ENCODE results near the gene SKI. TPM values are rescaled to one million over a fixed set of nuclear protein-coding genes. Genes with fewer than 3 reads are reported as not detected.
A peak's percentile ranks its signal among the peaks of the same experiment; 100 is the strongest.

Gene SKI
- total RNA-seq, 1 experiment from 2014 or later, result 89.5 TPM

- no peak overlapping the region for H2BK5ac ChIP-seq (ENCODE audit: insufficient read length, low read length)
- no peak overlapping the region for H4K5ac ChIP-seq (ENCODE audit: insufficient read length, low read depth, low read length)
- H3T11ph ChIP-seq (ENCODE audit: low read length), result no peak overlapping the region
- no peaks in the 10 kb centered on the region for H3K23me2 ChIP-seq (ENCODE audit: insufficient read length, low read depth, low read length, poor library complexity, severe bottlenecking)
- Mint-ChIP-seq H3K4me1 (peaks cover 28 to 46% of the 10 kb centered on the region in 2 experiments), H3K9me3 (no peaks in the 10 kb centered on the region; a peak in 1 of 5 replicates), H3K36me3 (ENCODE audit: insufficient read depth in 1 of 3, low read depth in 3 of 3) (peaks cover 0 to 8% (median 4%) of the 10 kb centered on the region in 3 experiments; a peak in 3 of 7 replicates), H3K4me3 (no peak overlapping the region; a peak in 1 of 5 replicates), H3K27ac (peak overlapping the region; percentile 85 to 95 (median 87); a peak in 5 of 7 replicates), H3K27me3 (ENCODE audit: low read depth) (no peaks in the 10 kb centered on the region; the same call in 1 of the 2 replicates)
- no peak overlapping the region for H2BK120ac ChIP-seq (ENCODE audit: low read depth, low read length, poor library complexity, severe bottlenecking)
- H3K9me3 ChIP-seq (ENCODE audit: control insufficient read depth, low read depth, low read length), result no peaks in the 10 kb centered on the region
- H4K8ac ChIP-seq (replicated peaks; ENCODE audit: insufficient read length, low read depth, low read length), result no peak overlapping the region
- H3K79me1 ChIP-seq (ENCODE audit: insufficient read depth, low read depth, low read length, poor library complexity, severe bottlenecking), result peaks cover 8% of the 10 kb centered on the region
- no CpG with 5 or more reads among the region's 41 CpGs for WGBS (ENCODE audit: extremely low coverage, insufficient read length, low lambda C conversion rate)
- H3K4ac ChIP-seq (ENCODE audit: low read depth, low read length), result no peak overlapping the region
- no peak overlapping the region for H2BK20ac ChIP-seq (ENCODE audit: low read depth, low read length, poor library complexity, severe bottlenecking)
- no peak overlapping the region for H3K9ac ChIP-seq (ENCODE audit: extremely low read depth, insufficient read length, low read length)
- TF ChIP-seq CTCF (conservative IDR thresholded peaks at IDR 0.05), result no peak
- DNase-seq, result no peak
- no peak overlapping the region for H2AK5ac ChIP-seq (ENCODE audit: insufficient read length, low read length)
- no peak overlapping the region for H2BK12ac ChIP-seq (ENCODE audit: insufficient read length, low read depth, low read length)
- no peak overlapping the region for H3K23ac ChIP-seq (ENCODE audit: insufficient read length, low read depth, low read length)
- H3K14ac ChIP-seq (ENCODE audit: insufficient read depth, low read length), result no peak overlapping the region; the same call in 1 of the 2 replicates
- H3K27ac ChIP-seq (ENCODE audit: insufficient read length, low read depth, low read length), result no peak overlapping the region
- no peaks in the 10 kb centered on the region for H3K27me3 ChIP-seq (ENCODE audit: insufficient read depth, low read length)
- no peak overlapping the region for H4K91ac ChIP-seq (ENCODE audit: insufficient read length, low read depth, low read length)
- no peak overlapping the region for H2AFZ ChIP-seq (ENCODE audit: low read length)
- H3K56ac ChIP-seq (ENCODE audit: insufficient read length, low read depth, low read length), result no peak overlapping the region
- H4K20me1 ChIP-seq (ENCODE audit: control insufficient read depth, insufficient read depth, insufficient read length), result peaks cover 4% of the 10 kb centered on the region
- no peak overlapping the region for H3K4me2 ChIP-seq (ENCODE audit: insufficient read depth, insufficient read length, low read length)
- no peak overlapping the region for H3K18ac ChIP-seq (ENCODE audit: insufficient read length, low read depth, low read length)
- no peaks in the 10 kb centered on the region; the same call in 1 of the 2 replicates for H3K4me1 ChIP-seq (ENCODE audit: insufficient read depth, low read length)
- no peak overlapping the region for H2BK15ac ChIP-seq (ENCODE audit: low read depth, low read length)
- H3K79me2 ChIP-seq (ENCODE audit: insufficient read depth, low read length), result peaks cover 34% of the 10 kb centered on the region; the same call in 1 of the 2 replicates
Measured at GRCh38 chr1:2290595-2291510, 62.7 kb downstream of the SKI start.
